GM18861 (cell line): ENCODE measurements around the gene ARHGAP44.

Source experiments
- ATAC-seq: cut with Tn5 transposase; IDR thresholded peaks from one replicate; pipeline ENCODE4 v1.9.1; 2021; ENCODE audit not compliant: unreplicated experiment

The ARHGAP44 gene

GRCh38 chr17:12992676-12993075 lies 203.4 kb downstream of the ARHGAP44 start:
- no peak for ATAC-seq

- no peak for ATAC-seq
Measured at GRCh38 chr17:12993631-12994030, 204.3 kb downstream of the ARHGAP44 start.

GRCh38 chr17:12994341-12995074 lies 205.2 kb downstream of the ARHGAP44 start:
- ATAC-seq: no peak

DNA sequence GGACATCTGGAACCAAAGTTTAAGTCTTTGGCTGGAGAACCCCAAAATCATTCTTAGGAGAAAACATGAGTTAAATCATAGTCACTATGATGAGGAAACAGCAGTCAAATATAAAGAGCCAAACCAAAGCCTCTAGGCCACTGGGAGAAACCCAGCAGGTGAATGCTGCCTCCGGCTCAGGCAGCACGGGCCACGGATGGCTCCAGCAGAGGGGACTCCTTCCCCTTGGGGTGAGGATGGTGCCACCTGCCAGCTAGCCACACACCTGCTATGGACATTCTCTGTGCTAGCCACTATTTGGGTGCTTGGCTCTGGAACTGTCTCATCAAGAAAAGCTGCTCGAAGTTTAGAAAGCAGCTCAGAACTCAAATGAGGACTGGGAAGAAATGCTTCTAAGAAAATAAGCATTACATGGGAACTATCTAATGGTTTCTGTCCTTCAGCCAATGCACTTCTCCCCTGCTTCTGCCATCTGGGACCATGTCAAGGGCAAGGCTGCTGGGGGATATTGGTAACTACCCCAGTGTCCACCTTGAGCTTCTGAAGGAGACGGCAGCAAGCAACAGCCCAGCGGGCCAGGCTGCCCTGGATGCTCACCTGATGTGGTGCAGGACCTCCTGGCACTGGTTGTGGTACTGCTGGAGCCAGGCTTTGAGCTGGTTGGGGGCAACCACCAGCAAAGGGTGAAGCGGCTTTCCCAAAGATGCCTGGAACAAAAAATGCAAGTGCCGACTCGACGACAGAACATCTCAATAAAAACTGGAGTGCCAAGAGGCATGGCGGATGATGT lies 206.0 kb downstream of the ARHGAP44 start:
- no peak for ATAC-seq

GRCh38 chr17:12995896-12996295 lies 206.6 kb downstream of the ARHGAP44 start:
- ATAC-seq: no peak

DNA sequence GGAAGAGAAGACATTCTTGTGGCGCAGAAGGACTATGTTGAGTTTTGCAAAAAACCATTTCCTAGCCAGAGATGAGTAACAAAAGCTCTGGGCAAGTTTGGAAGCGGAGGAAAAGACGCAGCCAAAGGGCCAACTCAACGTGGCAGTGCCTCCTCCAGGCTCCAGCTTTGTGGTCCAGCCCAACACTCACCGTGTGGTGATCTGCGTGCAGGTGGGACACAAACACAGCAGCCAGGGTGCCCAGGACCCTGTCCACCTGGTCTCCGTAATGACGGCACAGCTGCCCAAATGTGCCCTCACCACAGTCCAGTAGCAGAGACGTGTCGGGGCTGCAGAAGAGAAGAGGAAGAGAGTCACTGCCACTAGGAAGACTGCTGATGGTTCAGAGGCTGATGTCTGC lies 207.1 kb downstream of the ARHGAP44 start:
- ATAC-seq: no peak

GRCh38 chr17:12996941-12997340 lies 207.6 kb downstream of the ARHGAP44 start:
- ATAC-seq: no peak

DNA sequence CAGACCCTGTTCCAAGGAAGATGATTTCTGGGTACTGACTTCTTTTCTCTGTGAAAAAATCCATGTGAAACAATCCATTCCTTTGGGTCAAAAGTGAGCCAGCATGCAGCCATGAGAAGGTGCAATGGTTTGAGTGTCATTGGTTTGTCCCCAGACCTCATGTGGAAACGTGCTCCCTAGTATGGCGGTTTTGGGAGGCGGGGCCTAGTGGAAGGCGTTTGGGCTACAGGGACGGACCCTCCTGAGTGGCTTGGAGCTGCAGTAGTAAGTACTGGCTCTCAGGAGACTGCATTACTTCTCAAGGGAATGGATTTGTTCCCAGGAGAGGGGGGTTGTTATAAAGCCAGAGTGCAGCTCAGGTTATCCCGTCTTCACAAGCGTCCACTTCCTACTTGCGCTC lies 209.2 kb downstream of the ARHGAP44 start:
- ATAC-seq: no peak

- ATAC-seq: no peak
Measured at GRCh38 chr17:12998874-12999273, 209.6 kb downstream of the ARHGAP44 start.

- ATAC-seq: no peak
Measured at GRCh38 chr17:13000561-13000960, 211.3 kb downstream of the ARHGAP44 start.

DNA sequence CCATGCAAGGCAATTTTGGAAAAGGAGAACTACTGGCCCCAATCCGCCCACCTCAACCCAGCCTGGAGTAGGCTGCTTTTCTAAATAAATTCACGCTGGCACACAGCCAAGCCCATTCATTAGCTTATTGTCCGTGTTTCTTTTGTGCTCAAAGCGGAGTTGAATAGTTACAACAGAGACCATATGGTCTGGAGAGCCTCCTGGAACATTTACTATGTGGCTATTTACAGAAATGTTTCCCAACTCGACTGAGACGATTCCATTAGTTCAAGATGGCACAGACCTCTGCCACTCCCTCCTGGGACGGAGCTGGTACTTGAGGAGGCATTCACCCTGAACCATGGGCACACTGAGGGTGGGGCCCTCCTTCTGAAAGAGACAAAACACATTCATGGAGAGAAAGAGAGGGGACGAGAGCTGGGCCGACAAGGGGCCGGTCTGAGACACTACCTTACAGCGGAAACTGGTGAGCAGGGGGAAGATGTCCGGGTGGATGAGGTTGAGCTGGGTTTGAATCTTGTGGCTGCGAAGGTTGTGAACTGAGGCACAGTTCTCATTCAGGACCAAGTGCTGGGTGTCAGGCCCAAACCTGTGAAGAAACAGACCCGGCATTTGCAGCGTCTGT lies 212.8 kb downstream of the ARHGAP44 start:
- no peak for ATAC-seq

DNA sequence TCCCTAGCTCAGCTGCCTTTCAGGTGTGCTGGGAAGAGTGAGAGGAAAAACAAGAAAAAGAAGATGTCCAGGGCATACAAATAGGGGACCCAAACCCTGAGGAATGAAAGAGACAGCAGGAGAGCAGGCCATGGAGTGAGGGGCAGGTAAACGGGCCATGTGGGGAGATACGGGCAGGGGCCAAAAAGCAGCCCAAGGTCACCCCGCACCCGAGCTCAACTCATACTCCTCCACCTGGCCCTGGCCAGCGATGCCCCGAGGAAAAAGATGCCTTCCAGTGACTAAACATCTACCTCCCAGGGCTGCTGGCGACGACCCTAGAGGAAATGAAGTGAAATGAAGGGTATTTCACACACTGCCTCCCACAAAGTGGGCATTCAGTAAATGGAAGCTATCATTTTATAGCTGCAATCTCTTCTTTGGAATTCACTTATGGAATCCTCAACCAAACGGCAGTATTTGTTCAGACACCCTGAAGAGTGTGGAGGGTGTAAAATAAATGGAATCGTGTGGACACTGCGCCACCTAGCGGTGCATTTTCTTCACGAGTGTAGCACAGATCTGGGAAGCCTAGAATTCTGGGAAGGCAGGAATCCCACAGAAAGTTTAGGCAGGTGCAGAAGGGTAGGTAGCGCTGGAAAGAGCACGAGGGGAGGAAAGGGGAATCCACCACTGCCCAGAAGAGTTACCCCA lies 213.6 kb downstream of the ARHGAP44 start:
- no peak for ATAC-seq

DNA sequence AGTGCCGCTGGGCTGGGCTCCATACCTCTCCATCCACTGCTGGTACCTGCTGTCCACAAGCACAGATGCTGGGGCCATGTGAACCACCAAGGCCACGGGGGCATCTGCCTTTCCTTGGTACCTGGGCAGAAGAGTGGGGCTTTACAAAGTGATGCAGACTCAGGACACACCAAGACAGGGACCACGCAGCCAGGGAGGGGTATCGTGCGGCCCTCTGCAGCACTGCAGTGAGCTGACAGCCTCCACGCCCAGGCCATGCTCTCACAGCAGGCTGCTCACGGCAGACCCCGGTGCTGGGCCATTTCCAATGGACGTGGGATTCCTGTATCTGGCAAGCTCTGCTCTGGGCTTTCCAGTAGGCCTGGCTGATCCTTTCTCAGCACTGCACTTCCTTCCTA lies 214.2 kb downstream of the ARHGAP44 start:
- ATAC-seq: no peak

DNA sequence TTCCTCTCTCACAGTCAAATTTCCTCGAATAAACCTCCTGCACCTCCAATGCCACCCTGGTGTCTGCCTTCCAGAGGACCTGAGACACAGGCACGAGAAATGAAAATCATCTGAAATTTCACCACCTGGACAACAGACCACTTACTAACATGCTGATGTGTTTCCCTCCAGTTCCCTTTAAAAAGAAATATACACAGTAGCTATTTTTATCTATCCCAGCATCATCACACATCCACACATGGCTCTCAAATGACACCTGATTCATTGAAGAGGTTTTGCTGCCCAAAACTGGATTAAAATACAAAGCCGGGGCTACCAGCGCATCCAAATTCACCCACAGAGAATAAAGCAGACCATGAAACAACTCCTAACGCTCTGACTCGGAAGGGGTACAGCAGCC lies 214.6 kb downstream of the ARHGAP44 start:
- ATAC-seq: no peak

DNA sequence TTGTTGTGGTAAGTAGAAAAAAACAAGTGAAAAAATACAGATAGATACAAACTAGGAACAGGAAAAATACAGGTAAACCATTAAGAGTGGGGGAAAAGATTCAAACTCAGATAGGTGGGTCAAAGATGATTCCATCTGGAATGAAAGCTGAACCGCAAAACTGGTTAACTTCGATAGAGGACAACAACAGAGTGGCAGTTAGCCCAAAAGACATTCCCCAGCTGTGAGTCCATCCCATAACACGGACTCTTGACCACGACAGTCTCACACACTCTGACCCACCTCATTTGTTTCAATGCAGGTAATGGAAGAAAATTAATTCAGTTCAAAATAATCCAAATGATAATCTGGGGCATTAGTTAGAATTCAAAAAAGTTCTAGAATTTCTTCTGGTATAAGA lies 215.0 kb downstream of the ARHGAP44 start:
- no peak for ATAC-seq

GRCh38 chr17:13005530-13005929 lies 216.2 kb downstream of the ARHGAP44 start:
- ATAC-seq: no peak

- no peak for ATAC-seq
Measured at GRCh38 chr17:13008461-13008860, 219.2 kb downstream of the ARHGAP44 start.

DNA sequence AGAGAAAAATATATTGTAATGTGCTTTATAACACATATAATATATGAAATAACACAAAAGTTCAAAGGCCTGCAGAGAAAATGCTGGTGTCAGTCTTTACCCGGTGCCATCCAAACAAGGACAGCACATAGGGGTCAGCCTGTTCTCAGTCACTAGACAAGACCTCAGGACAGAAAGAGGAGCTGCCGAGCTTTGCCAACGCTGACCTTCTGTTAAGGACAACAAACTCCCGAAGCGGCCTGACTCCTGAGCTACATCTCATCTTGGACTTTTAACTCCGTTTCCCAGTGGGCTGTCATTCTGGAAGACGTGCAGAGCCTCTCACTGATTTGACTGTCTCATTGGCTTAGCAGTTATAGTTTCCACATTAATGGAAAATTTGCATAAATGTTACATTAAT lies 221.7 kb downstream of the ARHGAP44 start:
- ATAC-seq: no peak

GRCh38 chr17:13014801-13015200 lies 225.5 kb downstream of the ARHGAP44 start:
- ATAC-seq: no peak

DNA sequence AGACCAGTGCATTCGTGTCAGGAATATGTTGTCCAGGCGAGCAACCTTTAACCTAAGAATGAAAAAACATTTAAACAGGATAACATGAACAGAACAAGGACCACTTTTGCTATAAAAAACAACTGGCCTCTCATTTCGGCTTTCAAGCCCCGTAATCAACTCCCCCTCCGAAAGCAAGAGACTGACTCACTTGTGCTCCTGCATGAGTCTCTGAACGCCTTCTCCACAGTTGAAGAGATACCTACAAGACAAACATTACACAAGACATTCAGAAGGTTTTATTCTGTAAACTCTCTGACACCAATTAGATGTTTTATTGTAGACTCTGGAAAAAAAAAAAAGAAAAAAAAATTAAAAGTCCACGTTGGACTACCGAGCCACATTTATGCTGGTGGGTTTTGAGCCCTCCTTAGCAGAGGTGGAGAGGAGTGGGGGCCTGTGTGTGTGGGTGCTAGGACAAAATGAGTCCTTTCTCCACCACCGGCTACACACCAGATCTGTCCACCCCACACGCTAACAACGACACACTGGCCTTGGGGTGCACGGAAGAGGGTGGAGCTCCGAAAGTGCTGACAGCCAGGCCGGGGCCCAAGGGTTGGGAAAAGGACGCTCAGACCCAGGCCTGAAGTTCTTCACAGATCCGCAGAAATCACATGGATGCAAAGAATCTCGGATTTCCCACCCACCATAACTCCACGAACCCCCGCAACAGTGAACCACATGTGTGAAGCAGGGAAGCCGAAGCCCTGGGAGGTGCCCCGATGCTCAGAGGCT lies 227.8 kb downstream of the ARHGAP44 start:
- ATAC-seq: no peak
